Natural killer cell (primary cell): Measurements from ENCODE around the gene PIGL. TPM values are rescaled to one million over a fixed set of nuclear protein-coding genes. Genes with fewer than 3 reads are reported as not detected.

Experiments used
- ATAC-seq, 3 donors: fragments of 150-1000 bp in 2 of 3; fragments of 200-7000 bp in 1 of 3; cut with Tn5 transposase; 1 replicate in 1 of 3; 2 replicates in 2 of 3; pipeline ENCODE4 v1.10.0; 2021; ENCODE audit warnings: mild to moderate bottlenecking in 2 of 3, moderate library complexity in 2 of 3
- DNase-seq, 2 donors: peaks; one replicate each; pipeline versions ENCODE4 v3.0.0 to v3.0.0-alpha.2; 2013 to 2021; ENCODE audit warnings: mixed read lengths in 1 of 2
- H3K27ac ChIP-seq: one replicate; pipeline ENCODE4 v1.5.1; 2013; ENCODE audit warnings: mild to moderate bottlenecking, low read length
- H3K27me3 ChIP-seq: one replicate; pipeline ENCODE4 v1.6.1; 2013; ENCODE audit warnings: low read length; ENCODE audit not compliant: control insufficient read depth, insufficient read depth
- H3K36me3 ChIP-seq: one replicate; pipeline ENCODE4 v1.6.1; 2013; ENCODE audit warnings: low read length; ENCODE audit not compliant: control insufficient read depth, insufficient read depth
- H3K4me1 ChIP-seq: one replicate; pipeline ENCODE4 v1.6.1; 2013; ENCODE audit warnings: low read length; ENCODE audit not compliant: control insufficient read depth, insufficient read depth
- H3K4me3 ChIP-seq: one replicate; pipeline ENCODE4 v1.5.1; 2013; ENCODE audit warnings: low read length
- H3K9me3 ChIP-seq: one replicate; pipeline ENCODE4 v1.6.1; 2013; ENCODE audit warnings: low read length; ENCODE audit not compliant: control insufficient read depth, insufficient read depth
- H3K27ac Mint-ChIP-seq, 2 donors: one replicate each; pipeline ENCODE4 v1.8.0; 2022; ENCODE audit warnings: mild to moderate bottlenecking in 2 of 2, mixed read lengths in 2 of 2, moderate library complexity in 1 of 2
- H3K27me3 Mint-ChIP-seq, 2 donors: one replicate each; pipeline ENCODE4 v1.8.0; 2022; ENCODE audit warnings: low read depth in 2 of 2, mixed read lengths in 2 of 2
- H3K36me3 Mint-ChIP-seq: one replicate; pipeline ENCODE4 v1.8.0; 2022; ENCODE audit warnings: mixed read lengths
- H3K4me1 Mint-ChIP-seq, 2 donors: one replicate each; pipeline ENCODE4 v1.8.0; 2022; ENCODE audit warnings: mixed read lengths in 2 of 2
- H3K4me3 Mint-ChIP-seq: one replicate; pipeline ENCODE4 v1.8.0; 2022; ENCODE audit warnings: mild to moderate bottlenecking, moderate library complexity, mixed read lengths
- H3K9me3 Mint-ChIP-seq, 2 donors: one replicate each; pipeline ENCODE4 v1.8.0; 2022; ENCODE audit warnings: mixed read lengths in 2 of 2
- WGBS: methylation state at CpG from one replicate; pipeline ENCODE4 v1.1.7; 2013; ENCODE audit warnings: missing lambda C conversion rate; ENCODE audit not compliant: insufficient coverage; 5-methylcytosine and 5-hydroxymethylcytosine counted together
- intact Hi-C: fragments of 100-400 bp; cut with micrococcal nuclease; formaldehyde crosslinking; loops from one replicate; pipeline ENCODE4 v1.14.2; 2022
- total RNA-seq, 4 donors: library from RNA; stranded (reverse); fragments of 120-200 nt in 1 of 4; gene quantifications; one replicate each; pipeline versions ENCODE4 v1.2.3 to v1.2.4, GENCODE V29; 2013 to 2022
- TF ChIP-seq, protein P1 (sequence below): fragments of 200-600 bp; IDR thresholded peaks from one replicate; pipeline ENCODE4 v1.8.0; 2022; ENCODE audit warnings: antibody characterized with exemption

Gene PIGL
- total RNA-seq, 3 donors from 2014 or later (not counting 1 experiment from before 2014, with no cell fraction given): 44.2 to 68.3 (median 47.9) TPM

DNA sequence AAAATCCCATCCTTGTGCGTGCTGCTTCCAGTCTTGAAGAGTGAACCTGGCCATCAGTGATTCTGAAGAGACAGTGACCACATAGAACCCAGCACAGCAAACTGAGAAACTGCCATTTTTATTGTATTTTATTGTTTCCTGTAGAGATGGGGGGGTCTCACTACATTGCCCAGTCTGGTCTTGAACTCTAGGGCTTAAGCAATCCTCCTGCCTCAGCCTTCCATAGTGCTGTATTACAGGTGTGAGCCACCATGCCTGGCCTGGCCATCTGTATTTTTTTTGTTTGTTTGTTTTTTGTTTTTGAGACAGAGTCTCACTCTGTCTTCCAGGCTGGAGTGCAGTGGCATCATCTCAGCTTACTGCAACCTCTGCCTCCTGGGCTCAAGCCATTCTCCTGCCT lies 122.4 kb downstream of the PIGL start:
- TF ChIP-seq, protein P1, sequence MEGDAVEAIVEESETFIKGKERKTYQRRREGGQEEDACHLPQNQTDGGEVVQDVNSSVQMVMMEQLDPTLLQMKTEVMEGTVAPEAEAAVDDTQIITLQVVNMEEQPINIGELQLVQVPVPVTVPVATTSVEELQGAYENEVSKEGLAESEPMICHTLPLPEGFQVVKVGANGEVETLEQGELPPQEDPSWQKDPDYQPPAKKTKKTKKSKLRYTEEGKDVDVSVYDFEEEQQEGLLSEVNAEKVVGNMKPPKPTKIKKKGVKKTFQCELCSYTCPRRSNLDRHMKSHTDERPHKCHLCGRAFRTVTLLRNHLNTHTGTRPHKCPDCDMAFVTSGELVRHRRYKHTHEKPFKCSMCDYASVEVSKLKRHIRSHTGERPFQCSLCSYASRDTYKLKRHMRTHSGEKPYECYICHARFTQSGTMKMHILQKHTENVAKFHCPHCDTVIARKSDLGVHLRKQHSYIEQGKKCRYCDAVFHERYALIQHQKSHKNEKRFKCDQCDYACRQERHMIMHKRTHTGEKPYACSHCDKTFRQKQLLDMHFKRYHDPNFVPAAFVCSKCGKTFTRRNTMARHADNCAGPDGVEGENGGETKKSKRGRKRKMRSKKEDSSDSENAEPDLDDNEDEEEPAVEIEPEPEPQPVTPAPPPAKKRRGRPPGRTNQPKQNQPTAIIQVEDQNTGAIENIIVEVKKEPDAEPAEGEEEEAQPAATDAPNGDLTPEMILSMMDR: no peak
- H3K9me3 Mint-ChIP-seq: no peaks in the 10 kb centered on the region
- DNase-seq: no peak
- no peak overlapping the region for H3K4me3 Mint-ChIP-seq
- intact Hi-C loops: no loop called here
- no peak overlapping the region for H3K27ac ChIP-seq
- no peaks in the 10 kb centered on the region for H3K9me3 ChIP-seq
- peaks cover 13% of the 10 kb centered on the region for H3K36me3 ChIP-seq
- 100% methylated on average over 1 of the region's 1 CpG for WGBS
- H3K4me3 ChIP-seq: no peak overlapping the region
- no peaks in the 10 kb centered on the region for H3K36me3 Mint-ChIP-seq
- H3K27ac Mint-ChIP-seq: no peak overlapping the region
- H3K4me1 ChIP-seq: no peaks in the 10 kb centered on the region
- no peak for ATAC-seq
- no peaks in the 10 kb centered on the region for H3K27me3 ChIP-seq
- no peaks in the 10 kb centered on the region for H3K4me1 Mint-ChIP-seq
- H3K27me3 Mint-ChIP-seq: no peaks in the 10 kb centered on the region

DNA sequence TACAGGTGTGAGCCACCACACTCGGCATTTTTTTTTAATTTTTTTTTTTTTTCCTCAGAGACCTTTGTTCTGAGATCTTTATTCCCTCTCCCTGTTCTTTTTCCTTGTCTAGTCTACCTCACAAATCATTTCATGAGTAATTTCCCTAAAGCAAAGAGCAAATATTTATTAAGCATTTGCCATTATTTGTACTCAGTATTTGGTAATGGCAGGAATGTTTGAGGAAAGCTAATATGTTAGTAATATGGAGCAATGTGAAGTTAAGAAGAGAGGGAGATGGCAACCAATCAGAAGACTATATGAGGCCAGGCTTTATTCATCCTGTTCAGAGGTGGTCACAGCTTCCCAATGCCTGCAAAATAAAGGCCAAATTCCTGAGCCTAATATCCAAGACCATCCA lies 122.9 kb downstream of the PIGL start:
- Mint-ChIP-seq H3K4me1 (no peaks in the 10 kb centered on the region), H3K36me3 (no peaks in the 10 kb centered on the region), H3K4me3 (no peak overlapping the region), H3K27ac (no peak overlapping the region), H3K27me3 (no peaks in the 10 kb centered on the region), H3K9me3 (no peaks in the 10 kb centered on the region)
- Histone ChIP-seq H3K36me3 (peaks cover 14% of the 10 kb centered on the region), H3K9me3 (no peaks in the 10 kb centered on the region), H3K4me1 (no peaks in the 10 kb centered on the region), H3K27me3 (no peaks in the 10 kb centered on the region), H3K27ac (no peak overlapping the region), H3K4me3 (no peak overlapping the region)
- TF ChIP-seq, protein P1: no peak
- no CpG with 5 or more reads among the region's 1 CpG for WGBS
- intact Hi-C loops: no loop called here
- no peak for DNase-seq
- ATAC-seq: no peak

DNA sequence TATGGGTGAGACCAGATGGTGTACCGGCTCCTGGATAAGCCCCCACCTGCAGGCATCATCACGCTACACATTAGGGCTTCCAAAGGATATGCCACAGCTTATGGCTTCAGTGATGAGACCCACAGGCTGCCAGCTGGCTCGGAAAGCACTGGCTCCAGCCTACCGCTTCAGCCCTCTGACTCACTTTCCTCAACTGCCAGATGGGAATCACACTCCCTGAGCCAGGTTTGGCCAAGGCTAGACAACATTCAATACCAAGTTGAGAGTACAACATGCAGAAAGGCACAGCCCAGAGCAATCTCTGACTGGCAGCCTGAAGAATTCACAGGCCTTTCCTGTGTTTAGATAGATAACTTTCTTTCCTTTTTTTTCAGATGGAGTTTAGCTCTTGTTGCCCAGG lies 126.0 kb downstream of the PIGL start:
- Mint-ChIP-seq H3K36me3 (no peaks in the 10 kb centered on the region), H3K27ac (no peak overlapping the region), H3K4me3 (no peak overlapping the region), H3K4me1 (no peaks in the 10 kb centered on the region), H3K9me3 (no peaks in the 10 kb centered on the region), H3K27me3 (no peaks in the 10 kb centered on the region)
- Histone ChIP-seq H3K4me3 (no peak overlapping the region), H3K36me3 (peaks cover 14% of the 10 kb centered on the region), H3K27ac (no peak overlapping the region), H3K27me3 (no peaks in the 10 kb centered on the region), H3K9me3 (no peaks in the 10 kb centered on the region), H3K4me1 (no peaks in the 10 kb centered on the region)
- intact Hi-C loops: no loop called here
- TF ChIP-seq, protein P1: no peak
- no peak for ATAC-seq
- 96% methylated on average over 4 of the region's 4 CpGs for WGBS
- no peak for DNase-seq

DNA sequence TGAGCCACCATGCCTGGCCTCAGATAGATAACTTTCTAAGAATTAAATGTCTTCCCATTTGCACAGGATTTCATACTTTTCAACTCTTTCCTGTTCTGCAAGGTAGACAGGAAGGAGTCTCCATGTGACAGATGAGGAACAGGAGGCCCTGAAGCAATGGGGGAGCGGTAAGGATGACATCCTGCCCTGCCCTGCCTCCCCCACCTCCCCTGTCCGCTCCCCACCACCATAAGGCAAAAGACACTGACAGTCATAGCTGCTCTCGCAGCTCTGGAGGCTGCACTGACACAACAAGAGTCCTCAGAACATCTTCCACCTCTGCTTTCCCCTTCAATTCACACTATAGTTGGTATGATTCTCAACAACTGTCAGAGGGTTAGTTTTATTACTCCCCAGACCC lies 126.6 kb downstream of the PIGL start:
- H3K9me3 ChIP-seq: no peaks in the 10 kb centered on the region
- no peak overlapping the region for H3K27ac Mint-ChIP-seq
- no peak overlapping the region for H3K4me3 Mint-ChIP-seq
- H3K27me3 Mint-ChIP-seq: no peaks in the 10 kb centered on the region
- H3K4me3 ChIP-seq: no peak overlapping the region
- H3K9me3 Mint-ChIP-seq: no peaks in the 10 kb centered on the region
- ATAC-seq (no peak), DNase-seq (no peak)
- no peak overlapping the region for H3K27ac ChIP-seq
- no peaks in the 10 kb centered on the region for H3K27me3 ChIP-seq
- no peaks in the 10 kb centered on the region for H3K36me3 Mint-ChIP-seq
- TF ChIP-seq, protein P1: no peak
- intact Hi-C loops: no loop called here
- H3K4me1 ChIP-seq: no peaks in the 10 kb centered on the region
- H3K4me1 Mint-ChIP-seq: no peaks in the 10 kb centered on the region
- 92% methylated on average over 2 of the region's 3 CpGs for WGBS
- peaks cover 16% of the 10 kb centered on the region for H3K36me3 ChIP-seq
